ENCODE data around the gene RELCH.

Gene RELCH

GRCh38 chr18:62330650-62331049, 143.6 kb downstream of the RELCH start:
- H3K36me3 ChIP-seq (ENCODE audit: control insufficient read depth, insufficient read depth, low read length): no peaks in the 10 kb centered on the region
- H3K4me3 ChIP-seq (replicated peaks; ENCODE audit: low read depth, low read length): no peak overlapping the region
- H3K27me3 ChIP-seq (replicated peaks; ENCODE audit: control insufficient read depth, insufficient read depth, low read length): no peaks in the 10 kb centered on the region
- TF ChIP-seq, protein P1, sequence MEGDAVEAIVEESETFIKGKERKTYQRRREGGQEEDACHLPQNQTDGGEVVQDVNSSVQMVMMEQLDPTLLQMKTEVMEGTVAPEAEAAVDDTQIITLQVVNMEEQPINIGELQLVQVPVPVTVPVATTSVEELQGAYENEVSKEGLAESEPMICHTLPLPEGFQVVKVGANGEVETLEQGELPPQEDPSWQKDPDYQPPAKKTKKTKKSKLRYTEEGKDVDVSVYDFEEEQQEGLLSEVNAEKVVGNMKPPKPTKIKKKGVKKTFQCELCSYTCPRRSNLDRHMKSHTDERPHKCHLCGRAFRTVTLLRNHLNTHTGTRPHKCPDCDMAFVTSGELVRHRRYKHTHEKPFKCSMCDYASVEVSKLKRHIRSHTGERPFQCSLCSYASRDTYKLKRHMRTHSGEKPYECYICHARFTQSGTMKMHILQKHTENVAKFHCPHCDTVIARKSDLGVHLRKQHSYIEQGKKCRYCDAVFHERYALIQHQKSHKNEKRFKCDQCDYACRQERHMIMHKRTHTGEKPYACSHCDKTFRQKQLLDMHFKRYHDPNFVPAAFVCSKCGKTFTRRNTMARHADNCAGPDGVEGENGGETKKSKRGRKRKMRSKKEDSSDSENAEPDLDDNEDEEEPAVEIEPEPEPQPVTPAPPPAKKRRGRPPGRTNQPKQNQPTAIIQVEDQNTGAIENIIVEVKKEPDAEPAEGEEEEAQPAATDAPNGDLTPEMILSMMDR (IDR thresholded peaks at IDR 0.05; ENCODE audit: insufficient read depth, low read length, poor library complexity, severe bottlenecking): no peak
- no peak for DNase-seq (ENCODE audit: extremely low read depth, insufficient read length)

DNA sequence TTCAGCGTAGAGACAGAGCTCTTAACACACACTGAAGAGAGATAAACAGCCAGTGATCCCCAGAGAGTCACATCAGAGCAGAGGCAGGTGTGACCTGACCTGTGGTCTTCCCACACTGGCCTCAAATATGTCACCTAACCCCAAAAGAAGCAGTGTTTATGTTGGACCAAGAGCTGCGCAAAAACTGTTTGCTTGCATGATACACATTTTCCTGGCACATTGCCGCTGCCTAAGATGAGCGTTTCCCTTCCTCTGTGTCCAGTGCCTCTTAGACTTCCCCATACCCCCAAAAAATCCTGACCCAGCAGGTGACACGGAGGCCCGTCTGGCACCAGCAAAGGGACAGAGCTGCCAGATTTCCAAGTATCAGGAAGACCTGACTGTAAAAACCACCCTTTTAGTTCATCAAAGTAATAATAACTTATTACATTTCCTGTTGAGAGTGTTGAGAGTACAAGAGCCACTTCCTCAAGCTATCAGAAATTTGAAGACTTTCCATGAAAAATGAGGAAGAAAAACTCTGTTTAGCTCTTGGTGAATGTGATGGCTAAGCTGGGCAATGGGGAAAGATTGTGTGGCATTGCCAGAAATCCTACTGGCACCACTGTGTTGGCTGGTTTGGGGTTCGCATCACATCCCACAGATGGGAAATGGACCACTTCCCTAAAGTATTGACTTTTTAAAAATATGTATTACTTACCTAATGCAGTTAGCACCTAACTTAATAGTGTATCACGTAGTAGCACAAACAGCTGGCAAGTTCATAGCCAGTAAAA, 144.7 kb downstream of the RELCH start:
- no peak for DNase-seq (ENCODE audit: extremely low read depth, insufficient read length)
- no peak overlapping the region for H3K4me3 ChIP-seq (replicated peaks; ENCODE audit: low read depth, low read length)

GRCh38 chr18:62332431-62332830, 145.4 kb downstream of the RELCH start:
- no peaks in the 10 kb centered on the region; the same call in 1 of the 2 replicates for H3K27me3 ChIP-seq (replicated peaks; ENCODE audit: control insufficient read depth, insufficient read depth, low read length)
- TF ChIP-seq, protein P1 (IDR thresholded peaks at IDR 0.05; ENCODE audit: insufficient read depth, low read length, poor library complexity, severe bottlenecking): no peak
- DNase-seq (ENCODE audit: extremely low read depth, insufficient read length): no peak
- H3K36me3 ChIP-seq (ENCODE audit: control insufficient read depth, insufficient read depth, low read length): no peaks in the 10 kb centered on the region
- no peak overlapping the region for H3K4me3 ChIP-seq (replicated peaks; ENCODE audit: low read depth, low read length)

More for the DNA sequence above, 144.7 kb downstream of the RELCH start:
- no peaks in the 10 kb centered on the region for H3K27me3 ChIP-seq (replicated peaks; ENCODE audit: control insufficient read depth, insufficient read depth, low read length)
- TF ChIP-seq, protein P1 (IDR thresholded peaks at IDR 0.05; ENCODE audit: insufficient read depth, low read length, poor library complexity, severe bottlenecking): no peak
- no peaks in the 10 kb centered on the region for H3K36me3 ChIP-seq (ENCODE audit: control insufficient read depth, insufficient read depth, low read length)

DNA sequence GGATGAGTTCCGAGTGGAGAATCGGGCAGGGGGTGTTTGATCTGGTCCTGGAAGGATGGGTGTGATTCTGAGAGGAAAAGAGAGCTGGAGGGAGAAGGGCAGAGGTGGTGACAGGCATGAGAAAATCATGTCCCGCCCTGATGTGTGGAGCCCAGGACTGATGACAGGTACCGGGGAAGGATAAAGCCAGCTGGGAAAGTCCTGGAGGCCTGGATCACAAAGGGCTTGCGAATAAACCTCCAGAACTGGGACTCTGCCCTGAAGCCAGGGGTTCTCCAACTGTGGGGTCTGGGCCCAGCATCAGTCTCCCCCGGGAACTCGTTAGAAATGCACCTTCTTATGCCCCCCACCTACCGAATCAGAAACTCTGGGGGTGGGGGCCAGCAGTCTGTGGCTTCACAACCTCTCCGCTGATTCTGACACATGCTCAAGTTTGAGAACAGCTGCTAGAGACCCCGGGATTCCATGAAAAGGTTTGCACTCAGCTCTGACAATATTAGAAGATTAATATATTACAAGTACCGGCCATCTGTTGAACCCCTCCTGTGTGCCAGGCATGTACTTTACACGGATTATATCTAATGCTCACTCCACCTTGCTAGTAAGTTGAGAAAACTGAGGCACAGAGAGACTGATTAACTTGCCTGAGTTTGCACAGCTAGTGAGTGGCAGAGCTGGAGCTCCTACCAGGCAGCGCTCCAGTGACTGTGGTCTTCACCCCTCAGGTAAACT, 146.1 kb downstream of the RELCH start:
- TF ChIP-seq, protein P1 (IDR thresholded peaks at IDR 0.05; ENCODE audit: insufficient read depth, low read length, poor library complexity, severe bottlenecking): no peak
- Histone ChIP-seq H3K4me3 (replicated peaks; ENCODE audit: low read depth, low read length) (no peak overlapping the region), H3K36me3 (ENCODE audit: control insufficient read depth, insufficient read depth, low read length) (no peaks in the 10 kb centered on the region), H3K27me3 (replicated peaks; ENCODE audit: control insufficient read depth, insufficient read depth, low read length) (no peaks in the 10 kb centered on the region; the same call in 1 of the 2 replicates)
- no peak for DNase-seq (ENCODE audit: extremely low read depth, insufficient read length)

DNA sequence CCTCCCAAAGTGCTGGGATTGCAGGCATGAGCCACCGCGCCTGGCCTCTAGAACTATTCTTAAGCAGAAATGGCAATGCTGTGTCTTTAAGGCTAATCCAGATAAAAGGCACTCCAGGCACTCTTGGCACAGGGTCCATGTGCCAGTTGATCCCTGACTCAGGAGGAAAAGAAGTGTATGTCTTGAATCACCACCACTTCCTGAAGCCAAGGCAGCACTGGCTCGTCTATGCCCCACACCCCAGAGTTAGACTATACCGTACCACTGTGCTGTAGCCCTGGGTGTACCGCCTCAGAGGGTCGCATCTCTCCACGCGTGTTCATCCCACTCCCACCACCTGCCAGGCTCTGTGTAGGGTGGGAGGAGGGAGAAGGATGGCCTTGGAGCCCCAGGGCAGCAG, 147.1 kb downstream of the RELCH start:
- TF ChIP-seq, protein P1 (IDR thresholded peaks at IDR 0.05; ENCODE audit: insufficient read depth, low read length, poor library complexity, severe bottlenecking): no peak
- H3K27me3 ChIP-seq (replicated peaks; ENCODE audit: control insufficient read depth, insufficient read depth, low read length): no peaks in the 10 kb centered on the region; the same call in 1 of the 2 replicates
- H3K36me3 ChIP-seq (ENCODE audit: control insufficient read depth, insufficient read depth, low read length): no peaks in the 10 kb centered on the region
- DNase-seq (ENCODE audit: extremely low read depth, insufficient read length): no peak
- no peak overlapping the region for H3K4me3 ChIP-seq (replicated peaks; ENCODE audit: low read depth, low read length)
